ENCODE measurements around the gene ZFPL1.

ZFPL1 gene

DNA sequence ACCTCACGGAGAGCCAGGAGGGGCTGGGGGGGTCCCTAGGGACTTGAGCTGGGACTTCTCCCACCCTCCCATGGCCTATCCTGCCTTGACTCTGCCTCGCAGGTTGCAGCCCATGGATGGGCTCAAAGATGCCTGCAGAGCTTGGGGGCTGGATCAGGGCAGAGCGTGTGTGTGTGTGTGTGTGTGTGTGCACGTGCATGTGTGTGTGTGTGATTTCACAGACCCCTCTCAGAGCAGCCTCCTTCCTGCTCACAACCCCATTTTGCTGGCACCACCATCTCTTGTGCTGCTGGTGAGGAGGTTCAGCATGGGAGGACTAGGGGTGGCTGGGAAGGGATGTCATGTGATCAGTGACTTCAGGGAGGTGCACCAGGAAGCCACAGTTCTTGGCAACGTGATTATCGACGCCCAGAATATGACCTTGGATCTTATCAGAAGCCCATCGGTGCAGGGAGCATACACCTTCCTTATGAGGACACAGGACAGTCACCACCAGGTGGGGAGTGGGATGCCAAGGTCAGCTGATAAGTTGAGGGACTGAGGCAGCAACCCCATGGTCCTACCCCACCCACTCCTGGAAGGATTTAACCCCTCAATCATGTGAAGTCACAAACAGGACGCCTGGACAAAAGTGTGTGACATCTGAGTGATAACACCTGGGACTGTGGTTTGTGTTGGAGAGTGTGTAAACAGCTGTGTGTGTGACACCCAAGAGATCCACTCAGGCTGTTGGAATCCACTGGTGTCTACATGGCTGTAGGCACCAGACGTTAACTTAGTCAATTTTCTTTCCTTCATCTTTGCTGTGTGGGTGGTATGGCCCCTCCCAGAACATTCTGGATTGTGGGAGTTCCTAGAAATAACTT, 23.8 kb upstream of the ZFPL1 start:
- Histone ChIP-seq H3K4me1 (ENCODE audit: control insufficient read depth, insufficient read depth, low read length) (no peaks in the 10 kb centered on the region), H3K27me3 (ENCODE audit: control insufficient read depth, insufficient read depth, low read length) (no peaks in the 10 kb centered on the region), H3K27ac (ENCODE audit: low read length) (no peak overlapping the region), H3K4me3 (ENCODE audit: low read length) (no peak overlapping the region), H3K9me3 (ENCODE audit: control insufficient read depth, insufficient read depth, low read length) (no peaks in the 10 kb centered on the region), H3K36me3 (ENCODE audit: control insufficient read depth, insufficient read depth, low read length) (no peaks in the 10 kb centered on the region)
- DNase-seq (ENCODE audit: low read depth, low spot score), result no peak
- no CpG with 5 or more reads among the region's 10 CpGs for WGBS (ENCODE audit: insufficient coverage, insufficient read length)

DNA sequence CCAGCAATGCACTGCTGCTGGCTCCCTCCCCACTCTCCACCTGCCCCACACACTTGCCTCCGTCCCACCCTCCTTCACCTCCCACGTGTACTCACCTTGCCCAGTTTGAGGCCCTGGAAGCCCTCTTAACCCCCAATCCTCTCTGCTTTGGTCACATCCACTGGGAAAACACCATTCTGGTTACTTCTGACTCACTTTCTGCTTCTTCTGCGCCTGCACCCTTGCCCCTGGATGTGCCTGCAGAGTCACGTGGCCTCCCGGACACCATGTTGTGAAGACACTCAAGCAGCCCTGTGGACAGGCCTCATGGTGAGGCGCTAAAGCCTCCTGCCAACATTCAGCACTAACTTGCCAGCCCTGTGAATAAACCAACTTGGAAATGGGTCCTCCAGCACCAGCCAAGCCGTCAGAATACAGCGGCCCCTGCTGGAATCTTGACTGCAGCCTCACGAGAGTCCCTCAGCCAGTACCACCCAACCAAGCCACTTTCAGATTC, 23.1 kb upstream of the ZFPL1 start:
- Histone ChIP-seq H3K9me3 (ENCODE audit: control insufficient read depth, insufficient read depth, low read length) (no peaks in the 10 kb centered on the region), H3K4me1 (ENCODE audit: control insufficient read depth, insufficient read depth, low read length) (peaks cover under 1% of the 10 kb centered on the region), H3K27me3 (ENCODE audit: control insufficient read depth, insufficient read depth, low read length) (no peaks in the 10 kb centered on the region), H3K27ac (ENCODE audit: low read length) (no peak overlapping the region), H3K4me3 (ENCODE audit: low read length) (no peak overlapping the region), H3K36me3 (ENCODE audit: control insufficient read depth, insufficient read depth, low read length) (no peaks in the 10 kb centered on the region)
- DNase-seq (ENCODE audit: low read depth, low spot score), result no peak
- WGBS (ENCODE audit: insufficient coverage, insufficient read length), result no CpG with 5 or more reads among the region's 9 CpGs

DNA sequence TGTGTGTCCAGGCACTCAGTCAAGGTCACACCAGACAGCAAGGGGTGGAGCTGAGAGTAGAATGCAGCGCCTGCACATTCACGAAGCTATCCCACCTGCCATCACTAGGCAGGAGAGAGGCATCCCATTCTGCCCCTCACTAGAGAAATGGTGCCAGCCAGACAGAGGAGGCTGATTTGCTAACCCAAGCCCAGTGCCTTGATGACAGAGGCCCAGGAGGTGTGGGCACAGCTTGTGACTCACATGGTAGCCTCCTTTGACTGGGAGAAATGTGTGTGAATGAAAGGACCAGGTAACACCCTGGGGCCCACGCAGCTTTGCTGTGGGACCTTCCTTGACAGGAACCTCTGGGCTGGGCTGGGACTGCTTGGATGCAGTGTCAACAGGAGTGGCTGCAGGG, 20.5 kb upstream of the ZFPL1 start:
- Histone ChIP-seq H3K4me3 (ENCODE audit: low read length) (no peak overlapping the region), H3K27me3 (ENCODE audit: control insufficient read depth, insufficient read depth, low read length) (no peaks in the 10 kb centered on the region), H3K36me3 (ENCODE audit: control insufficient read depth, insufficient read depth, low read length) (no peaks in the 10 kb centered on the region), H3K9me3 (ENCODE audit: control insufficient read depth, insufficient read depth, low read length) (no peaks in the 10 kb centered on the region), H3K4me1 (ENCODE audit: control insufficient read depth, insufficient read depth, low read length) (peaks cover 9% of the 10 kb centered on the region), H3K27ac (ENCODE audit: low read length) (no peak overlapping the region)
- DNase-seq (ENCODE audit: low read depth, low spot score), result no peak
- no CpG with 5 or more reads among the region's 3 CpGs for WGBS (ENCODE audit: insufficient coverage, insufficient read length)

DNA sequence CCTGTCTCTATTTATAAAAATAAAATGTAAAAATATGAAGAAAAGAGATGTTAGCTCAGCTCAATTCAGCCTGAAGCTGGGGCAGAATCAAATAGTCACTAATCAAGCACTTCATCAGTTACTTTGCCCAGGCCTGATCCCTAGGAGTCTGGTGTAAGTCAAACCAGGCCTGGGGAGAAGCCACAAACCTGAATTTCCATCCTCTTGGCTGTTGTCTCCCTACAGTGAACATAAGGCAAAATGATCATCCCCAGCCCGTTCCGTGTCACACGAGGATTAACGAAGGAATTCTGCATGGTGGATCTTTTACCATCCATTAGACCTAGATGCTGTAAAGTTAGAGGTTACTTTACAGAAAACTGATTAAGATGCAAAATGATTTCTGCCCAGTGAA, 19.2 kb upstream of the ZFPL1 start:
- no peaks in the 10 kb centered on the region for H3K9me3 ChIP-seq (ENCODE audit: control insufficient read depth, insufficient read depth, low read length)
- H3K4me1 ChIP-seq (ENCODE audit: control insufficient read depth, insufficient read depth, low read length), result peaks cover 9% of the 10 kb centered on the region
- H3K4me3 ChIP-seq (ENCODE audit: low read length), result no peak overlapping the region
- no peak overlapping the region for H3K27ac ChIP-seq (ENCODE audit: low read length)
- no CpG with 5 or more reads among the region's 4 CpGs for WGBS (ENCODE audit: insufficient coverage, insufficient read length)
- H3K36me3 ChIP-seq (ENCODE audit: control insufficient read depth, insufficient read depth, low read length), result no peaks in the 10 kb centered on the region
- DNase-seq (ENCODE audit: low read depth, low spot score), result no peak
- no peaks in the 10 kb centered on the region for H3K27me3 ChIP-seq (ENCODE audit: control insufficient read depth, insufficient read depth, low read length)

DNA sequence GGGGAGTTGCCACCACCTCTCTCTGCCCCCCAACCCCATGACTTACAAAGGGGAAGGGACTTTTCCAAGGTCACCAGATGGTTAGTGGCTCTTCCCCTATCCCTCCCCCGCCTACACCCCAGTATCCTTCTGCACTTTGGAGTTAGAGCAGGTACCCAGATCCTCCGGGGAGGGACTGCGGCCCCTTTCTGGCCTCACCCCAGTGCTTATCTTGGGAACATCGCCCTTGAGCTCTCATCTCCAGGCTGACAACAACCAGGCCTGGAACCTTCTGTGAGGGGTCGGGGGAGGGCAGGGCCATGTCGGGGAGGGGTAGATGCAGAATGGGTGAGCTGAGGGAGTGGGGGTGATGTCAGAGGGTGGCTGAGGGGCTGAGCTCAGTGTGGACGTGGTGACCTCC, 18.2 kb upstream of the ZFPL1 start:
- Histone ChIP-seq H3K4me3 (ENCODE audit: low read length) (no peak overlapping the region), H3K27ac (ENCODE audit: low read length) (no peak overlapping the region)
- no CpG with 5 or more reads among the region's 7 CpGs for WGBS (ENCODE audit: insufficient coverage, insufficient read length)

DNA sequence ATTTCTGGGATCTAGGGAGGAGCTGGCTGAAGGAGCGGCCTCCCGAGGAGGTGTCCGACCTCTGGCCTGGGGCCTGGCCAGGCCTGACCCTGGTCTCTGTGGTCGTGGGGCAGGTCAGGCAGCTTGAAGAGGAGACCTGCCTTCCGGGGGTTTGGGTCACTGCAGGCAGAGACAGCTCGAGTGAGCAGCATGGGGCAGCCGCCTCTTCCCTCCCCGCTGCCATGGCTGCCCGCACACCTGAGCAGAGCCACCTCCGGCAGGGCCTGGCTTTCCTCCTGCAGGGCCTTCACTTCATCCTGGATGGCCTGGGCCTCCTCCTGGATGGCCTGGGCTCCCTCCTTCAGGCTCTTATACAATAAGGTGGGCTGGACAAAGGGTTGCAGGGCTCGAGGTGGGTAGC, 17.7 kb upstream of the ZFPL1 start:
- Histone ChIP-seq H3K36me3 (ENCODE audit: control insufficient read depth, insufficient read depth, low read length) (no peaks in the 10 kb centered on the region), H3K4me1 (ENCODE audit: control insufficient read depth, insufficient read depth, low read length) (peaks cover 9% of the 10 kb centered on the region), H3K9me3 (ENCODE audit: control insufficient read depth, insufficient read depth, low read length) (no peaks in the 10 kb centered on the region), H3K27ac (ENCODE audit: low read length) (no peak overlapping the region), H3K27me3 (ENCODE audit: control insufficient read depth, insufficient read depth, low read length) (no peaks in the 10 kb centered on the region), H3K4me3 (ENCODE audit: low read length) (no peak overlapping the region)
- DNase-seq (ENCODE audit: low read depth, low spot score), result no peak
- WGBS (ENCODE audit: insufficient coverage, insufficient read length), result no CpG with 5 or more reads among the region's 11 CpGs

More for the DNA sequence above, 18.2 kb upstream of the ZFPL1 start:
- H3K36me3 ChIP-seq (ENCODE audit: control insufficient read depth, insufficient read depth, low read length), result no peaks in the 10 kb centered on the region
- DNase-seq (ENCODE audit: low read depth, low spot score), result no peak
- H3K27me3 ChIP-seq (ENCODE audit: control insufficient read depth, insufficient read depth, low read length), result no peaks in the 10 kb centered on the region
- no peaks in the 10 kb centered on the region for H3K9me3 ChIP-seq (ENCODE audit: control insufficient read depth, insufficient read depth, low read length)
- peaks cover 9% of the 10 kb centered on the region for H3K4me1 ChIP-seq (ENCODE audit: control insufficient read depth, insufficient read depth, low read length)

DNA sequence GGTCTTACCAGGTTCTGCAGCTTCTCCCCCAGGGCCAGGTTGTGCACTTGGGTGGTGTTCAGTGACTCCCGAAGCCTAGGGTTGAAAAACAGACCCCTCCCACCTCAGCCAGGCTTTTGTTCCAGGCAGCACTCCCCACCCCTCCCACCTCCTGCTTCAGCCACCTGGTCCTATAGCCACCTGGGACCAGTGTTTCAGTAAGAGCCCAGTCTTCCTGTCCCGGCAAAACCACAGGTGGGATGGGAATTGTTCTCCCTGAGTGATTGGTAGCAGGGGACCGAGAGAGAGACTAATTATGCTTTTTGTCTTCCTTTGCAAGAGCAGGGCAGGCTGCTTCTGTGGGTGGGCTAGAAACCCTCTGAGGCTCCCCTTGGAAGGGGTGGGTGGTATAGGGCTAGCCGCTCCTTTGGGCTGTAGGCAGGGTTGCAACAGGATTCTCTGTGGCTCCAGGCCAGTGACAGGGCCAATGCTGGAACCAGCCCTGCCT, 17.2 kb upstream of the ZFPL1 start:
- Histone ChIP-seq H3K4me1 (ENCODE audit: control insufficient read depth, insufficient read depth, low read length) (peaks cover 9% of the 10 kb centered on the region), H3K27ac (ENCODE audit: low read length) (no peak overlapping the region), H3K9me3 (ENCODE audit: control insufficient read depth, insufficient read depth, low read length) (no peaks in the 10 kb centered on the region), H3K27me3 (ENCODE audit: control insufficient read depth, insufficient read depth, low read length) (no peaks in the 10 kb centered on the region), H3K36me3 (ENCODE audit: control insufficient read depth, insufficient read depth, low read length) (no peaks in the 10 kb centered on the region), H3K4me3 (ENCODE audit: low read length) (no peak overlapping the region)
- no CpG with 5 or more reads among the region's 4 CpGs for WGBS (ENCODE audit: insufficient coverage, insufficient read length)
- peak; percentile 50 for DNase-seq (ENCODE audit: low read depth, low spot score)

DNA sequence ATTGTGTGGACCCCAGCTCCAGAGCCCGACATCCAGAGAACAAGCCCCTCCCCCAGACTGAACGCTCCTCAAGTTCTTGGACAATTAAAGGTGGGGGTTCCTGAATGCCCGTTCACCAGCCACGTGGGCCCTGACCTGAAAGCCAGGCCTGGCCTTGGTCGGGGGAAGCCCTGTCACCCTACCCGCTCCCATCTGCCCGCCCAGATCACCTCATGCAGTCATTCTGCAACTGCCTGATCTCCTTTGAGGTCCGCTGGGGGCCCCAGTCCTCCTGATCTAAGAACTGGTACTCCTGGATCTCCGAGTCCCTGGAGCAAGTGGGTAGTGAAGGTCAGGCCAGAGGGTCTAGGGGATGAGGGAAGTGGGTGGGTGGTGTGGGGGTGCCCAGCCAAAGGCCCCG, 16.6 kb upstream of the ZFPL1 start:
- H3K4me1 ChIP-seq (ENCODE audit: control insufficient read depth, insufficient read depth, low read length), result peaks cover 9% of the 10 kb centered on the region
- no peak overlapping the region for H3K27ac ChIP-seq (ENCODE audit: low read length)
- H3K27me3 ChIP-seq (ENCODE audit: control insufficient read depth, insufficient read depth, low read length), result no peaks in the 10 kb centered on the region
- H3K9me3 ChIP-seq (ENCODE audit: control insufficient read depth, insufficient read depth, low read length), result no peaks in the 10 kb centered on the region
- WGBS (ENCODE audit: insufficient coverage, insufficient read length), result no CpG with 5 or more reads among the region's 10 CpGs
- no peak for DNase-seq (ENCODE audit: low read depth, low spot score)
- no peak overlapping the region for H3K4me3 ChIP-seq (ENCODE audit: low read length)
- no peaks in the 10 kb centered on the region for H3K36me3 ChIP-seq (ENCODE audit: control insufficient read depth, insufficient read depth, low read length)

DNA sequence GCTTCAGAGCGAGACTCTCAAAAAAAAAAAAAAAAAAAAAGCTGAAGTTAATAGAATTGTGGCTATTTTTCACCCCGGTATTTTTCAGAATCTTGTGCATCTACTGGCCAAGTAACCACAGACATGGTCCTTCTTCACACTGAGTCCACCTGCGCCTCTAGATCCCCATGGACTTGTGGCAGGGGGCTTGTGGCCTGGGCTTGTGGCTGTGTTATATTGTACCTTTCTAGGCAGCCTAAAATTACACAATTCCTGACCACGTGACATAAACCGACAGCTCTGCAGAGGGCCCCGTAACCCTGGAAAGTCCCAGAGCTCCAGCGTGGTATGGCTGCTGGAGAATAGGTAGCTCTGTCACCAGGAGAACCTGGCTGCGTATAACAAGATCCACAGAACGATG, 14.8 kb upstream of the ZFPL1 start:
- Histone ChIP-seq H3K9me3 (ENCODE audit: control insufficient read depth, insufficient read depth, low read length) (no peaks in the 10 kb centered on the region), H3K27ac (ENCODE audit: low read length) (no peak overlapping the region), H3K4me1 (ENCODE audit: control insufficient read depth, insufficient read depth, low read length) (peaks cover 9% of the 10 kb centered on the region), H3K36me3 (ENCODE audit: control insufficient read depth, insufficient read depth, low read length) (no peaks in the 10 kb centered on the region), H3K4me3 (ENCODE audit: low read length) (no peak overlapping the region), H3K27me3 (ENCODE audit: control insufficient read depth, insufficient read depth, low read length) (no peaks in the 10 kb centered on the region)
- WGBS (ENCODE audit: insufficient coverage, insufficient read length), result no CpG with 5 or more reads among the region's 9 CpGs
- no peak for DNase-seq (ENCODE audit: low read depth, low spot score)

DNA sequence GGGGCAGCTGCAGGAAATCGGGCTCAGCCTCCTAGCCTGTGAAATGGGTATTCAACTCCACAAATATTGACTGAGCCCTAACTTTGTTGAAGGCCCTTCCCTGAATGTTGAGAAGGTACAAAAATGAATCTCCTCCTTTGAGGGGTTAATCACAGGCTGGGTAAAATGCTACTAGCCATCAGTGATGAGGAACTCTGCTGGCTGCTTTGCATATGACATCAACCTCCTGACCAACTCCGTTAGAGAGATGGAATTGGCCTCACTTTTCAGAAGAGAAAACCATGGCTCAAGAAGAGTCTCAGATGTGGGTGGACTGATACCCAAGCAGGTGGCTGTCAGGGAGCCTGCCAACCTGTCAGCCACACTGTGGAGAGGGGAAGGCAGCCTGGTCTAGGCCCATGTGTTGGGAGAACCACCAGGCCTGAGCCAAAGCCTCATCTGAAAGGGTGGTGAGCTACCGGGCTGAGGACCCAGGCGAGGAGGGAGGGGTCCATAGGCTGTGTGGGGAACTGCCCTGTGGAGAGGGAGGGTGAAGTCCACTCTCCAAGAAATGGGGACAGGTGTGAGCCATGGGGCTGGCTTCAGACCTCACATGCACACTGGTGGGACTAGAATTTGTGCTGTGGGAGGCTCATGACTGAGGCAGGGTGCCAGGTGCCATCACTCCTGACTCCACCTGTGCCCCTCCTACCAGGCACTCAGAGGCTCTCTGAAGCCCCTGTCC, 12.0 kb upstream of the ZFPL1 start:
- Histone ChIP-seq H3K9me3 (ENCODE audit: control insufficient read depth, insufficient read depth, low read length) (no peaks in the 10 kb centered on the region), H3K27ac (ENCODE audit: low read length) (no peak overlapping the region)
- no peak for DNase-seq (ENCODE audit: low read depth, low spot score)

More for the DNA sequence above, 12.0 kb upstream of the ZFPL1 start:
- Histone ChIP-seq H3K36me3 (ENCODE audit: control insufficient read depth, insufficient read depth, low read length) (no peaks in the 10 kb centered on the region), H3K4me3 (ENCODE audit: low read length) (no peak overlapping the region), H3K27me3 (ENCODE audit: control insufficient read depth, insufficient read depth, low read length) (no peaks in the 10 kb centered on the region), H3K4me1 (ENCODE audit: control insufficient read depth, insufficient read depth, low read length) (peaks cover 1% of the 10 kb centered on the region; the same call in 1 of the 2 replicates)
- no CpG with 5 or more reads among the region's 4 CpGs for WGBS (ENCODE audit: insufficient coverage, insufficient read length)

All from iPS DF 6.9 (cell line).